Lower leg skin (tissue), 4 donors: ENCODE data around the gene PTEN. TPM values are rescaled to one million over a fixed set of nuclear protein-coding genes. Genes with fewer than 3 reads are reported as not detected.
A peak's percentile ranks its signal among the peaks of the same experiment; 100 is the strongest.

Experiments used
- DNase-seq, 2 donors: peaks; one replicate each; pipeline ENCODE4 v3.0.0-alpha.2; 2019; ENCODE audit warnings: low spot score in 2 of 2
- H3K4me3 ChIP-seq: fragments of 200-600 bp; sonication (generic); 2 replicates; pipeline ENCODE4 v1.5.1; 2017; ENCODE audit warnings: mild to moderate bottlenecking, low read depth; ENCODE audit not compliant: poor library complexity, severe bottlenecking
- POLR2A ChIP-seq, 2 donors: fragments of 450-650 bp; IDR thresholded peaks; one replicate each; pipeline ENCODE4 v1.6.1; 2016 to 2017; ENCODE audit warnings: antibody characterized with exemption in 2 of 2, mild to moderate bottlenecking in 1 of 2, moderate library complexity in 1 of 2
- WGBS, 2 donors: methylation state at CpG; one replicate each; pipeline ENCODE4 v1.1.5; 2018; 5-methylcytosine and 5-hydroxymethylcytosine counted together
- intact Hi-C: fragments of 100-400 bp; cut with DNase I; formaldehyde crosslinking; loops from one replicate; pipeline ENCODE4 v1.15.0; 2023; ENCODE audit warnings: low total_unique reads
- total RNA-seq, 4 donors: library from RNA; depleted of rRNA; stranded (reverse); fragments of >200 nt; gene quantifications; one replicate each; pipeline ENCODE4 v1.1.0, GENCODE V29; 2016
- TF ChIP-seq, protein P1 (sequence below), 3 donors: fragments of 450-650 bp; IDR thresholded peaks; one replicate each; pipeline ENCODE4 v1.5.1; 2016; ENCODE audit warnings: antibody characterized with exemption in 3 of 3, mild to moderate bottlenecking in 3 of 3, moderate library complexity in 2 of 3

PTEN gene
- total RNA-seq, 4 donors from 2014 or later, result 54.8 to 87.4 (median 68.8) TPM

GRCh38 chr10:87913156-87913921 lies 49.9 kb downstream of the PTEN start:
- no peak for DNase-seq
- TF ChIP-seq, protein P1, sequence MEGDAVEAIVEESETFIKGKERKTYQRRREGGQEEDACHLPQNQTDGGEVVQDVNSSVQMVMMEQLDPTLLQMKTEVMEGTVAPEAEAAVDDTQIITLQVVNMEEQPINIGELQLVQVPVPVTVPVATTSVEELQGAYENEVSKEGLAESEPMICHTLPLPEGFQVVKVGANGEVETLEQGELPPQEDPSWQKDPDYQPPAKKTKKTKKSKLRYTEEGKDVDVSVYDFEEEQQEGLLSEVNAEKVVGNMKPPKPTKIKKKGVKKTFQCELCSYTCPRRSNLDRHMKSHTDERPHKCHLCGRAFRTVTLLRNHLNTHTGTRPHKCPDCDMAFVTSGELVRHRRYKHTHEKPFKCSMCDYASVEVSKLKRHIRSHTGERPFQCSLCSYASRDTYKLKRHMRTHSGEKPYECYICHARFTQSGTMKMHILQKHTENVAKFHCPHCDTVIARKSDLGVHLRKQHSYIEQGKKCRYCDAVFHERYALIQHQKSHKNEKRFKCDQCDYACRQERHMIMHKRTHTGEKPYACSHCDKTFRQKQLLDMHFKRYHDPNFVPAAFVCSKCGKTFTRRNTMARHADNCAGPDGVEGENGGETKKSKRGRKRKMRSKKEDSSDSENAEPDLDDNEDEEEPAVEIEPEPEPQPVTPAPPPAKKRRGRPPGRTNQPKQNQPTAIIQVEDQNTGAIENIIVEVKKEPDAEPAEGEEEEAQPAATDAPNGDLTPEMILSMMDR (IDR thresholded peaks at IDR 0.05), result no peak
- TF ChIP-seq POLR2A (IDR thresholded peaks at IDR 0.05), result no peak
- no peak overlapping the region for H3K4me3 ChIP-seq
- intact Hi-C loops, result no loop called here
- WGBS, 2 donors, result 72 to 83% methylated on average over 2 of the region's 2 CpGs

GRCh38 chr10:87915406-87915805 lies 52.0 kb downstream of the PTEN start:
- intact Hi-C loops, result no loop called here
- no peak overlapping the region for H3K4me3 ChIP-seq
- TF ChIP-seq, protein P1 (IDR thresholded peaks at IDR 0.05), result no peak
- no peak for TF ChIP-seq POLR2A (IDR thresholded peaks at IDR 0.05)
- DNase-seq, result peak in 1 of 2 donors; percentile 53
- 79 to 88% methylated on average over 4 of the region's 4 CpGs for WGBS, 2 donors

DNA sequence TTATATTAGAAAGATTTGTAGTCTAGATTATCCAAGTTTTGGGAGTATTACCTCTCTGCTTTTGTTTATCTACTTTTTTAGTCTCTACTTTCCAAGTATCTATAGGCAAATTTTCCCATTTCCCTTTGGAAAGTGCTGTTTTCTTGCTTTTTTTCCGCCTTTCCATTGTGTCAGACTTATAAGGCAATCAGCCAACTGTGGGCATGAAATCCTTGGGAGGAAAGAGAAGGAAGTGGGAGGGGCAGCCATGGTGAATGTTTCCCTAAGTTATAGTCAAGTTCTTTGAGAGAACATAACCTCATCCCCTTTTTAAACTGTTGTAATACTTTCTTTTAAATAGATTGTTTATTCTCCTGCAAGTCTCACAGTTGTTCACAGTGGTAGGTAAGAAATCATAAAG lies 52.6 kb downstream of the PTEN start:
- H3K4me3 ChIP-seq, result no peak overlapping the region
- TF ChIP-seq, protein P1 (IDR thresholded peaks at IDR 0.05), result no peak
- TF ChIP-seq POLR2A (IDR thresholded peaks at IDR 0.05), result no peak
- no peak for DNase-seq
- intact Hi-C loops, result no loop called here
- WGBS, 2 donors, result 74 to 84% methylated on average over 1 of the region's 1 CpG

GRCh38 chr10:87916515-87916914 lies 53.1 kb downstream of the PTEN start:
- no peak overlapping the region for H3K4me3 ChIP-seq
- WGBS, 2 donors, result 37 to 50% methylated on average over 3 of the region's 3 CpGs
- intact Hi-C loops, result no loop called here
- DNase-seq, result no peak
- TF ChIP-seq, protein P1 (IDR thresholded peaks at IDR 0.05), result no peak
- no peak for TF ChIP-seq POLR2A (IDR thresholded peaks at IDR 0.05)

GRCh38 chr10:87918254-87918859 lies 54.9 kb downstream of the PTEN start:
- WGBS, 2 donors, result 29 to 33% methylated on average over 3 of the region's 3 CpGs
- no peak overlapping the region for H3K4me3 ChIP-seq
- intact Hi-C loops, result no loop called here

More at GRCh38 chr10:87918254-87918859, 54.9 kb downstream of the PTEN start:
- no peak for DNase-seq
- TF ChIP-seq, protein P1 (IDR thresholded peaks at IDR 0.05), result no peak
- TF ChIP-seq POLR2A (IDR thresholded peaks at IDR 0.05), result no peak
